H9 (cell line): ENCODE measurements around the gene PPFIA4. TPM values are rescaled to one million over a fixed set of nuclear protein-coding genes. Genes with fewer than 3 reads are reported as not detected.
"Not testable (repeated sequence)": the region's sequence is repeated elsewhere in the genome, so short reads cannot be mapped to it uniquely, and the experiment has no call there.

ENCODE experiments used
- DNase-seq: peaks from one replicate; pipeline ENCODE4 v3.0.0-alpha.2; 2017
- H2AFZ ChIP-seq: one replicate; pipeline ENCODE4 v1.6.1; 2013; ENCODE audit warnings: mild to moderate bottlenecking, low read length, control low read depth, moderate library complexity
- H2AK5ac ChIP-seq: 2 replicates; pipeline ENCODE4 v1.6.1; 2013; ENCODE audit warnings: low read length, control low read depth, mixed read lengths; ENCODE audit not compliant: insufficient read length
- H2BK120ac ChIP-seq: one replicate; pipeline ENCODE4 v1.6.1; 2013; ENCODE audit warnings: low read depth, mild to moderate bottlenecking, low read length, control low read depth, inconsistent platforms; ENCODE audit not compliant: poor library complexity, severe bottlenecking
- H2BK12ac ChIP-seq: 2 replicates; pipeline ENCODE4 v1.6.1; 2013; ENCODE audit warnings: low read length, control low read depth, mixed read lengths, low read depth; ENCODE audit not compliant: insufficient read length
- H2BK15ac ChIP-seq: 2 replicates; pipeline ENCODE4 v1.6.1; 2013; ENCODE audit warnings: low read depth, low read length, control low read depth
- H2BK20ac ChIP-seq: one replicate; pipeline ENCODE4 v1.6.1; 2013; ENCODE audit warnings: low read depth, mild to moderate bottlenecking, low read length, control low read depth, inconsistent platforms; ENCODE audit not compliant: poor library complexity, severe bottlenecking
- H2BK5ac ChIP-seq: 2 replicates; pipeline ENCODE4 v1.6.1; 2013; ENCODE audit warnings: low read length, control low read depth, mixed read lengths; ENCODE audit not compliant: insufficient read length
- H3K14ac ChIP-seq: 2 replicates; pipeline ENCODE4 v1.6.1; 2013; ENCODE audit warnings: low read length, control low read depth; ENCODE audit not compliant: insufficient read depth
- H3K18ac ChIP-seq: 2 replicates; pipeline ENCODE4 v1.6.1; 2013; ENCODE audit warnings: low read depth, mild to moderate bottlenecking, mixed read lengths, low read length, control low read depth; ENCODE audit not compliant: insufficient read length
- H3K23ac ChIP-seq: 2 replicates; pipeline ENCODE4 v1.6.1; 2013; ENCODE audit warnings: low read length, control low read depth, mixed read lengths, low read depth; ENCODE audit not compliant: insufficient read length
- H3K23me2 ChIP-seq: 2 replicates; pipeline ENCODE4 v1.6.1; 2013; ENCODE audit warnings: low read depth, mild to moderate bottlenecking, mixed read lengths, low read length, control low read depth; ENCODE audit not compliant: insufficient read length, poor library complexity, severe bottlenecking
- H3K27ac ChIP-seq: 2 replicates; pipeline ENCODE4 v1.5.1; 2013; ENCODE audit warnings: low read length, control low read depth, mixed read lengths, low read depth; ENCODE audit not compliant: insufficient read length
- H3K27me3 ChIP-seq: 2 replicates; pipeline ENCODE4 v1.6.1; 2013; ENCODE audit warnings: low read length, control low read depth, inconsistent platforms; ENCODE audit not compliant: insufficient read depth
- H3K4ac ChIP-seq: 2 replicates; pipeline ENCODE4 v1.6.1; 2013; ENCODE audit warnings: low read depth, mild to moderate bottlenecking, control low read depth, inconsistent platforms, low read length, moderate library complexity
- H3K4me1 ChIP-seq: 2 replicates; pipeline ENCODE4 v1.6.1; 2013; ENCODE audit warnings: low read length, control low read depth, inconsistent platforms; ENCODE audit not compliant: insufficient read depth
- H3K4me2 ChIP-seq: 2 replicates; pipeline ENCODE4 v1.6.1; 2013; ENCODE audit warnings: low read length, control low read depth, mixed read lengths; ENCODE audit not compliant: insufficient read length, insufficient read depth
- H3K56ac ChIP-seq: 2 replicates; pipeline ENCODE4 v1.6.1; 2013; ENCODE audit warnings: low read depth, mild to moderate bottlenecking, mixed read lengths, low read length, control low read depth; ENCODE audit not compliant: insufficient read length
- H3K79me1 ChIP-seq: 2 replicates; pipeline ENCODE4 v1.6.1; 2013; ENCODE audit warnings: low read depth, mild to moderate bottlenecking, moderate library complexity, low read length, control low read depth, inconsistent platforms; ENCODE audit not compliant: insufficient read depth, poor library complexity, severe bottlenecking
- H3K79me2 ChIP-seq: 2 replicates; pipeline ENCODE4 v1.6.1; 2013; ENCODE audit warnings: low read length, control low read depth, inconsistent platforms; ENCODE audit not compliant: insufficient read depth
- H3K9ac ChIP-seq: 2 replicates; pipeline ENCODE4 v1.6.1; 2013; ENCODE audit warnings: low read length, control low read depth, mixed read lengths; ENCODE audit not compliant: insufficient read length; ENCODE audit errors: extremely low read depth
- H3K9me3 ChIP-seq: one replicate; pipeline ENCODE4 v1.6.1; 2013; ENCODE audit warnings: low read depth, low read length, inconsistent platforms; ENCODE audit not compliant: control insufficient read depth
- H3T11ph ChIP-seq: one replicate; pipeline ENCODE4 v1.6.1; 2013; ENCODE audit warnings: mild to moderate bottlenecking, low read length, control low read depth, inconsistent platforms
- H4K20me1 ChIP-seq: one replicate; pipeline ENCODE4 v1.6.1; 2013; ENCODE audit not compliant: control insufficient read depth, insufficient read length, insufficient read depth
- H4K5ac ChIP-seq: 2 replicates; pipeline ENCODE4 v1.6.1; 2013; ENCODE audit warnings: low read depth, mild to moderate bottlenecking, mixed read lengths, low read length, control low read depth; ENCODE audit not compliant: insufficient read length
- H4K8ac ChIP-seq: replicated peaks from 2 replicates; pipeline ENCODE4 v1.6.1; 2013; ENCODE audit warnings: low read length, control low read depth, mixed read lengths, low read depth; ENCODE audit not compliant: insufficient read length
- H4K91ac ChIP-seq: 2 replicates; pipeline ENCODE4 v1.6.1; 2013; ENCODE audit warnings: low read depth, mild to moderate bottlenecking, moderate library complexity, mixed read lengths, low read length, control low read depth; ENCODE audit not compliant: insufficient read length
- H3K27ac Mint-ChIP-seq, 3 experiments: 2 replicates in 2 of 3; 3 replicates in 1 of 3; pipeline ENCODE4 v1.8.0; 2020 to 2021; ENCODE audit warnings: mixed read lengths in 3 of 3, mild to moderate bottlenecking in 1 of 3, moderate library complexity in 1 of 3
- H3K27me3 Mint-ChIP-seq: 2 replicates; pipeline ENCODE4 v1.8.0; 2021; ENCODE audit warnings: low read depth, mild to moderate bottlenecking, moderate library complexity, mixed read lengths
- H3K36me3 Mint-ChIP-seq, 3 experiments: 2 replicates in 2 of 3; 3 replicates in 1 of 3; pipeline ENCODE4 v1.8.0; 2020 to 2021; ENCODE audit warnings: low read depth in 3 of 3, mixed read lengths in 3 of 3; ENCODE audit not compliant: insufficient read depth in 1 of 3
- H3K4me1 Mint-ChIP-seq, 2 experiments: 2 replicates each; pipeline ENCODE4 v1.8.0; 2020; ENCODE audit warnings: mixed read lengths in 2 of 2
- H3K4me3 Mint-ChIP-seq, 2 experiments: 2 replicates in 1 of 2; 3 replicates in 1 of 2; pipeline ENCODE4 v1.8.0; 2020 to 2021; ENCODE audit warnings: mild to moderate bottlenecking in 2 of 2, mixed read lengths in 2 of 2, moderate library complexity in 1 of 2
- H3K9me3 Mint-ChIP-seq, 2 experiments: 2 replicates in 1 of 2; 3 replicates in 1 of 2; pipeline ENCODE4 v1.8.0; 2020; ENCODE audit warnings: mild to moderate bottlenecking in 2 of 2, mixed read lengths in 2 of 2, moderate library complexity in 1 of 2
- WGBS: extraction: QIAGEN DNeasy Blood & Tissue Kit; methylation state at CpG from one replicate; pipeline ENCODE4 v1.1.7; 2013; ENCODE audit warnings: missing lambda C conversion rate, low lambda C conversion rate, mixed read lengths; ENCODE audit not compliant: insufficient read length; ENCODE audit errors: extremely low coverage; 5-methylcytosine and 5-hydroxymethylcytosine counted together
- total RNA-seq: library from RNA; stranded (reverse); gene quantifications from 2 replicates; pipeline ENCODE4 v1.2.1, GENCODE V29; 2021
- TF ChIP-seq, protein P1 (sequence below): fragments of 200-600 bp; sonication (generic); conservative IDR thresholded peaks from 3 replicates; pipeline ENCODE4 v1.8.0; 2021; ENCODE audit warnings: antibody characterized with exemption, mild to moderate bottlenecking

The PPFIA4 gene
- total RNA-seq, 1 experiment from 2014 or later: 3.9 TPM

GRCh38 chr1:203002951-203003350, 23.3 kb upstream of the PPFIA4 start:
- no peak overlapping the region for H3K14ac ChIP-seq
- H3K18ac ChIP-seq: no peak overlapping the region
- H3K27ac ChIP-seq: no peak overlapping the region
- H3K4ac ChIP-seq: no peak overlapping the region
- peaks cover 3% of the 10 kb centered on the region for H3K4me1 ChIP-seq
- WGBS: no CpG with 5 or more reads among the region's 1 CpG
- Mint-ChIP-seq H3K27ac (no peak overlapping the region; a peak in 1 of 7 replicates), H3K4me1 (peaks cover 21 to 24% of the 10 kb centered on the region in 2 experiments), H3K36me3 (0 out of 7 replicates have a peak, but pooled peaks cover 0 to 3% (median 0%) of the 10 kb centered on the region in 3 experiments), H3K9me3 (no peaks in the 10 kb centered on the region; a peak in 1 of 5 replicates), H3K27me3 (no peaks in the 10 kb centered on the region; the same call in 1 of the 2 replicates), H3K4me3 (no peak overlapping the region)
- H2AK5ac ChIP-seq: no peak overlapping the region
- no peak overlapping the region for H4K8ac ChIP-seq
- no peak overlapping the region for H2BK12ac ChIP-seq
- H3K9me3 ChIP-seq: no peaks in the 10 kb centered on the region
- H3K56ac ChIP-seq: no peak overlapping the region
- no peaks in the 10 kb centered on the region for H3K79me1 ChIP-seq
- peaks cover 4% of the 10 kb centered on the region; the same call in 1 of the 2 replicates for H3K79me2 ChIP-seq
- H3K4me2 ChIP-seq: no peak overlapping the region
- H3T11ph ChIP-seq: no peak overlapping the region
- H2AFZ ChIP-seq: no peak overlapping the region
- H2BK120ac ChIP-seq: no peak overlapping the region
- no peak overlapping the region for H2BK5ac ChIP-seq
- no peak overlapping the region for H4K91ac ChIP-seq
- no peaks in the 10 kb centered on the region for H3K27me3 ChIP-seq
- no peak for DNase-seq
- H3K23me2 ChIP-seq: peaks cover 7% of the 10 kb centered on the region
- H2BK15ac ChIP-seq: no peak overlapping the region
- H2BK20ac ChIP-seq: no peak overlapping the region
- TF ChIP-seq, protein P1, sequence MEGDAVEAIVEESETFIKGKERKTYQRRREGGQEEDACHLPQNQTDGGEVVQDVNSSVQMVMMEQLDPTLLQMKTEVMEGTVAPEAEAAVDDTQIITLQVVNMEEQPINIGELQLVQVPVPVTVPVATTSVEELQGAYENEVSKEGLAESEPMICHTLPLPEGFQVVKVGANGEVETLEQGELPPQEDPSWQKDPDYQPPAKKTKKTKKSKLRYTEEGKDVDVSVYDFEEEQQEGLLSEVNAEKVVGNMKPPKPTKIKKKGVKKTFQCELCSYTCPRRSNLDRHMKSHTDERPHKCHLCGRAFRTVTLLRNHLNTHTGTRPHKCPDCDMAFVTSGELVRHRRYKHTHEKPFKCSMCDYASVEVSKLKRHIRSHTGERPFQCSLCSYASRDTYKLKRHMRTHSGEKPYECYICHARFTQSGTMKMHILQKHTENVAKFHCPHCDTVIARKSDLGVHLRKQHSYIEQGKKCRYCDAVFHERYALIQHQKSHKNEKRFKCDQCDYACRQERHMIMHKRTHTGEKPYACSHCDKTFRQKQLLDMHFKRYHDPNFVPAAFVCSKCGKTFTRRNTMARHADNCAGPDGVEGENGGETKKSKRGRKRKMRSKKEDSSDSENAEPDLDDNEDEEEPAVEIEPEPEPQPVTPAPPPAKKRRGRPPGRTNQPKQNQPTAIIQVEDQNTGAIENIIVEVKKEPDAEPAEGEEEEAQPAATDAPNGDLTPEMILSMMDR: no peak
- H3K9ac ChIP-seq: no peak overlapping the region
- no peak overlapping the region for H4K5ac ChIP-seq
- no peak overlapping the region for H3K23ac ChIP-seq
- no peaks in the 10 kb centered on the region for H4K20me1 ChIP-seq

DNA sequence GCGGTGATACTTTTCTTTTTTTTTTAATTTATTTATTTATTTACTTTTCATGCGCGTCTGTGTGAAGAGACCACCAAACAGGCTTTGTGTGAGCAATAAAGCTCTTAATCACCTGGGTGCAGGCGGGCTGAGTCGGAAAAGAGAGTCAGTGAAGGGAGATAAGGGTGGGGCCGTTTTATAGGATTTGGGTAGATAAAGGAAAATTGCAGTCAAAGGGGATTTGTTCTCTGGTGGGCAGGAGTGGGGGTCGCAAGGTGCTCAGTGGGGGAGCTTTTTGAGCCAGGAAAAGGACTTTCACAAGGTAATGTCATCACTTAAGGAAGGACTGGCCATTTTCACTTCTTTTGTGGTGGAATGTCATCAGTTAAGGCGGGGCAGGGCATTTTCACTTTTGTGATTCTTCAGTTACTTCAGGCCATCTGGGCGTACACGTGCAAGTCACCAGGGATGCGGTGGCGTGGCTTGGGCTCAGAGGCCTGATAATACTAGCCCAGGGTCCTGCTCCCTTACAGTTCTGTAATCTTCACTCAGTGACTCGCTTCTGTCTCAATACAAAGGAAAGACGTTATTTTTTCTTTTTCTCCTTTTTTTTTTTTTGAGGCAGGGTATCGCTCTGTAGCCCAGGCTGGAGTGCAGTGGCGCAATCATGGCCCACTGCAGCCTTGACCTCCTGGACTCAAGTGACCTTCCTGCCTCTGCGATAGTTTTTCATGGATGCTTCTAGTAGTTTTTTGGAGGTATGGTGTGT, 20.7 kb upstream of the PPFIA4 start:
- peak overlapping the region; percentile 59 for H3K9ac ChIP-seq
- not testable (repeated sequence) for H2BK20ac ChIP-seq, H3K79me2 ChIP-seq, H3K4me1 ChIP-seq, H3K79me1 ChIP-seq, H3K9me3 Mint-ChIP-seq, H3K27me3 ChIP-seq, H2BK12ac ChIP-seq, H3K9me3 ChIP-seq, DNase-seq, H2BK5ac ChIP-seq, H2BK15ac ChIP-seq, H3T11ph ChIP-seq, H2AK5ac ChIP-seq, H4K8ac ChIP-seq, H3K27me3 Mint-ChIP-seq, H3K23me2 ChIP-seq, H4K20me1 ChIP-seq, H4K91ac ChIP-seq, H3K56ac ChIP-seq, H3K23ac ChIP-seq, H4K5ac ChIP-seq
- peak overlapping the region; percentile 36; the same call in 1 of the 2 replicates for H3K4ac ChIP-seq
- peak overlapping the region; percentile 82 for H3K4me2 ChIP-seq
- peak overlapping the region; percentile 97 to 98 for H3K4me3 Mint-ChIP-seq
- H3K14ac ChIP-seq: peak overlapping the region; percentile 79; the same call in 1 of the 2 replicates
- H3K27ac ChIP-seq: peak overlapping the region; percentile 88
- WGBS: no CpG with 5 or more reads among the region's 17 CpGs
- peak overlapping the region; percentile 49 for H2AFZ ChIP-seq
- H2BK120ac ChIP-seq: peak overlapping the region; percentile 99
- H3K36me3 Mint-ChIP-seq: peaks cover 12 to 19% (median 16%) of the 10 kb centered on the region in 3 experiments; a peak in 6 of 7 replicates
- H3K4me1 Mint-ChIP-seq: peaks cover 23 to 26% of the 10 kb centered on the region in 2 experiments
- peak overlapping the region; percentile 86 for H3K18ac ChIP-seq
- peak overlapping the region; percentile 94 to 100 (median 99); a peak in 6 of 7 replicates for H3K27ac Mint-ChIP-seq
